Measurements from ENCODE around the gene ISM1.

The ISM1 gene

DNA sequence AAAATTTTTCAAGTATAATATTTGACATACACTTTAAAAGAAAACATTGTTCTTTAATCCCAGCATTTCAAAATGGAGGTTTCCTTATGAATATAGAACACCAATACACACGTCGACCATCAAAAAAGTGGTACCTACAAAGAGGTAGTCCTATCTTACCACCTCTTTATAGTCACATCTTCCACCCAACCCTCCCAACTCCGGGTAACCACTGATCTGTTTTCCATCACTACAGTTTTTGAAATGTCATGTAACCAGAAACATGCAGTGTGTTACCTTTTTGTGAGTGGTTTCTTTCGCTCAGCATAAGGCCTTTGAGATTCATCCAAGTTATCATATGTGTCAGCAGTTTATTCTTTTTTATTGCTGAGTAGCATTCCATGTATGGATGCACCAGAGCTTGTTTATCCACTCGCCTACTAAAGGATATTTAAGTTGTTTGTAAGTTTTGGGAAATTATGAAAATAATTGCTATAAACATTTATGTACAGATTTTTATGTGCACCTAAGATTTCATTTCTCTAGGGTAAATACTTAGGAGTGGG lies 104.8 kb downstream of the ISM1 start:
- Histone ChIP-seq H3K27me3 (replicated peaks in 2 of 5; ENCODE audit: control insufficient read depth in 4 of 5, insufficient read depth in 5 of 5, low read length in 4 of 5) (peaks cover 0 to 11% (median 6%) of the 10 kb centered on the region in 5 experiments), H3K36me3 (ENCODE audit: control insufficient read depth in 4 of 4, insufficient read depth in 4 of 4, low read length in 3 of 4) (no peaks in the 10 kb centered on the region), H3K27ac (ENCODE audit: insufficient read depth in 1 of 2, low read depth in 1 of 2, low read length in 2 of 2, poor library complexity in 1 of 2, severe bottlenecking in 2 of 2) (no peak overlapping the region), H3K4me1 (ENCODE audit: control extremely low read depth in 1 of 4, control insufficient read depth in 4 of 4, insufficient read depth in 4 of 4, low read length in 3 of 4) (peaks cover 0 to 2% (median 0%) of the 10 kb centered on the region in 4 experiments), H3K9me3 (ENCODE audit: control extremely low read depth in 1 of 5, control insufficient read depth in 4 of 5, insufficient read depth in 2 of 5, low read depth in 1 of 5, low read length in 4 of 5) (no peaks in the 10 kb centered on the region), H3K4me3 (ENCODE audit: control insufficient read depth in 1 of 7, extremely low read depth in 1 of 7, insufficient read depth in 4 of 7, low read depth in 2 of 7, low read length in 6 of 7) (no peak overlapping the region)
- no peak for DNase-seq
- no CpG with 5 or more reads among the region's 5 CpGs for WGBS (ENCODE audit: insufficient coverage)
- ChIA-PET POLR2A (no interaction called here), CTCF (no interaction called here)

DNA sequence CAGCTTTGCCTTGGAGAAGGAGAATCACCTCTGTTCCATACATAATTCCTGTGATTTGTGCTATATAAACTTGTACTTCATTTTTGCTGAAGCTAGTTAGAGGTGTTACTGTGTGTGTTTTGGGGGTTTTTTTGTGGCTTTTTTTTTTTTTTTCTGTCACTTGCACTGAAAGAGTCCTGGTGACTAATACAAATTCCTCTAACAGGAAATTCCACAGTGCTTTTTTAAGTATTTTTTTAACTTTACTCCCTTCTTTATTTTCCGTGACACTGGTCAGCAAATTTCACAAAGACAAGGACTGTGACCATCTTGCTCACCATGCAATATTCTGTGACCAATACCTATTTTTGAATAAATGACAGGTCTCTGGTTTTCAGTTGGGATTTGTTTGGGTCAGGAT lies 110.5 kb downstream of the ISM1 start:
- POLR2A ChIA-PET: no interaction called here
- no CpG with 5 or more reads among the region's 1 CpG for WGBS (ENCODE audit: insufficient coverage)

DNA sequence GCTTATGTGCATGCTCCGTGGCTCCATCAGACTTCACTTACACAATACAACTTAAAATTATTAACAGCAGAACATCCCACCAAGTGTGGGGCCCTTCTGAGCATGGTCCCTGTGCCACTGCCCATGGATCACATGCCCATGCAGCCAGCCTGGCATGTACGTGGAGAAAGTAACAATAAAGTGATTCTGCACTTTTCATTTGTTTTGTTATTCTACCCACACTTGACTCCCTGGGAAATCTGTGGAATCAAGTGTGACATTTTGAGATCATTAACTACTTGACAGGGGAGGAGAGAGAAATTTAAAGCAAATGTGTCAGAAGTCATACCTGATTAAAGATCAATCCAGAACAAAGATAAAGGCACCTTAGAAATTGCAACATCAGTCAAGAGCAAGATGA lies 112.0 kb downstream of the ISM1 start:
- CTCF ChIA-PET: no interaction called here
- POLR2A ChIA-PET: no interaction called here
- Histone ChIP-seq H3K36me3 (ENCODE audit: control insufficient read depth in 4 of 4, insufficient read depth in 4 of 4, low read length in 3 of 4) (no peaks in the 10 kb centered on the region), H3K27ac (ENCODE audit: insufficient read depth in 1 of 2, low read depth in 1 of 2, low read length in 2 of 2, poor library complexity in 1 of 2, severe bottlenecking in 2 of 2) (no peak overlapping the region), H3K27me3 (replicated peaks in 2 of 5; ENCODE audit: control insufficient read depth in 4 of 5, insufficient read depth in 5 of 5, low read length in 4 of 5) (peaks cover 0 to 2% (median 0%) of the 10 kb centered on the region in 5 experiments), H3K9me3 (ENCODE audit: control extremely low read depth in 1 of 5, control insufficient read depth in 4 of 5, insufficient read depth in 2 of 5, low read depth in 1 of 5, low read length in 4 of 5) (no peaks in the 10 kb centered on the region), H3K4me3 (ENCODE audit: control insufficient read depth in 1 of 7, extremely low read depth in 1 of 7, insufficient read depth in 4 of 7, low read depth in 2 of 7, low read length in 6 of 7) (no peak overlapping the region), H3K4me1 (ENCODE audit: control extremely low read depth in 1 of 4, control insufficient read depth in 4 of 4, insufficient read depth in 4 of 4, low read length in 3 of 4) (no peaks in the 10 kb centered on the region)
- 91% methylated on average over 1 of the region's 2 CpGs for WGBS (ENCODE audit: insufficient coverage)
- DNase-seq: no peak

More for the DNA sequence above, 110.5 kb downstream of the ISM1 start:
- peaks cover 0 to 2% (median 0%) of the 10 kb centered on the region in 5 experiments for H3K27me3 ChIP-seq (replicated peaks in 2 of 5; ENCODE audit: control insufficient read depth in 4 of 5, insufficient read depth in 5 of 5, low read length in 4 of 5)
- H3K4me1 ChIP-seq (ENCODE audit: control extremely low read depth in 1 of 4, control insufficient read depth in 4 of 4, insufficient read depth in 4 of 4, low read length in 3 of 4): no peaks in the 10 kb centered on the region
- no peak overlapping the region for H3K27ac ChIP-seq (ENCODE audit: insufficient read depth in 1 of 2, low read depth in 1 of 2, low read length in 2 of 2, poor library complexity in 1 of 2, severe bottlenecking in 2 of 2)
- H3K9me3 ChIP-seq (ENCODE audit: control extremely low read depth in 1 of 5, control insufficient read depth in 4 of 5, insufficient read depth in 2 of 5, low read depth in 1 of 5, low read length in 4 of 5): no peaks in the 10 kb centered on the region
- no peak for DNase-seq
- CTCF ChIA-PET: no interaction called here
- no peak overlapping the region for H3K4me3 ChIP-seq (ENCODE audit: control insufficient read depth in 1 of 7, extremely low read depth in 1 of 7, insufficient read depth in 4 of 7, low read depth in 2 of 7, low read length in 6 of 7)
- H3K36me3 ChIP-seq (ENCODE audit: control insufficient read depth in 4 of 4, insufficient read depth in 4 of 4, low read length in 3 of 4): no peaks in the 10 kb centered on the region

DNA sequence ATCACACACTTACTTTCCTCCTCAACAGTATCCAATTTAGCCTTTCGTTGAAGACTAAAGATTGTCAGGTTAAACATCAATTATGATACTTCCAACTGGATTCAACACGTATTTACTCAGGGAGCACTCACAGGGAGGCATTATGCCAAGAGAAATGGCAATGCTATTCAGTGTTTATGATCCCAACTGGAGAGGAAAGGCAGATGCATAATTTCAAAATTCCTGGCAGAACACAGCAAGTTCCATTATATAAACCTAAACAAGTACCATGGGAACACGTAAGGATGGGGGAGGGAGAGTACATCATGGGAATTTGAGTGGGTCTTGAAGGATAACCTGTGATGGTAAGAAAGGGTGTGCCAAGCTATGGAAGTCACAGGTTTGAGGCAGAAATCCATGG lies 112.7 kb downstream of the ISM1 start:
- H3K36me3 ChIP-seq (ENCODE audit: control insufficient read depth in 4 of 4, insufficient read depth in 4 of 4, low read length in 3 of 4): no peaks in the 10 kb centered on the region
- no peak for DNase-seq
- H3K27me3 ChIP-seq (replicated peaks in 2 of 5; ENCODE audit: control insufficient read depth in 4 of 5, insufficient read depth in 5 of 5, low read length in 4 of 5): peaks cover 0 to 2% (median 0%) of the 10 kb centered on the region in 5 experiments
- 100% methylated on average over 1 of the region's 3 CpGs for WGBS (ENCODE audit: insufficient coverage)
- CTCF ChIA-PET: no interaction called here
- H3K4me1 ChIP-seq (ENCODE audit: control extremely low read depth in 1 of 4, control insufficient read depth in 4 of 4, insufficient read depth in 4 of 4, low read length in 3 of 4): no peaks in the 10 kb centered on the region
- H3K27ac ChIP-seq (ENCODE audit: insufficient read depth in 1 of 2, low read depth in 1 of 2, low read length in 2 of 2, poor library complexity in 1 of 2, severe bottlenecking in 2 of 2): no peak overlapping the region
- H3K9me3 ChIP-seq (ENCODE audit: control extremely low read depth in 1 of 5, control insufficient read depth in 4 of 5, insufficient read depth in 2 of 5, low read depth in 1 of 5, low read length in 4 of 5): no peaks in the 10 kb centered on the region
- POLR2A ChIA-PET: no interaction called here
- H3K4me3 ChIP-seq (ENCODE audit: control insufficient read depth in 1 of 7, extremely low read depth in 1 of 7, insufficient read depth in 4 of 7, low read depth in 2 of 7, low read length in 6 of 7): no peak overlapping the region

DNA sequence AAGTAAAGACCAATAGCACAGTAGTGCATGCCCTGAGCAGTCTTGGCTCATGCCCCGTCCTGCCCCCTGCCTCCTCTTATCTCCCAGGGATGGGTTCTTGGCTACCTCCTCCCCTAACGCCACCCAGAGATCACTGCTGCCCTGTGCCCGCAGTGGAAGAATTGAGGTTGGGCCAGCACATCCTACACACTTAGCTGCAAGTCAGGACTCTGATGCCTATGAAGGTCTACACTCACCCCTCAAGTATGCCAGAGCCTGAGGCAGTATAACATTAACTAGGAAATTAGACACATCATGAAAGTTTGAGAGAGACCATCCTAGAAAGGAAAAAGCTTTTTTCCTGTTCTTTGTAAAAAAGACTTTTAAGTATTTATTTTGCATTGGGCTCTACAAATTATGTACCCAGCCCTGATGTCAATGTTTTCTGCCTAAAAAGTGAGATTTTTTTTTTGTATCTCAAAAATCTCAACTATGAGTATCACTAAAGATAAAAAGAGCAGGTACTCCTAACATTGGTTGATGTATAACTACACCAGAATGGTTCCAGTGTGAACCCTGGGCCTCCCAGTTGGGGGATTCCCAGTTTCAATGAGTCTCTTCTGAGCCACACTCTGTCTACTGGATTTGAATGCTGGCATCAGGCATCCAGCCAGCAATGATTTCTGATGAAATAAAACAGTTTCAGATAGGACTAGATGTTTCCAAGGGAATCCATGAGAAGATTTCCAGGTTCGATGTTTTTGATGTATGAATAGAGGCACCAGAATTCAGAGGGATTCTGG lies 115.4 kb downstream of the ISM1 start:
- Histone ChIP-seq H3K36me3 (ENCODE audit: control insufficient read depth in 4 of 4, insufficient read depth in 4 of 4, low read length in 3 of 4) (no peaks in the 10 kb centered on the region), H3K4me1 (ENCODE audit: control extremely low read depth in 1 of 4, control insufficient read depth in 4 of 4, insufficient read depth in 4 of 4, low read length in 3 of 4) (no peaks in the 10 kb centered on the region), H3K9me3 (ENCODE audit: control extremely low read depth in 1 of 5, control insufficient read depth in 4 of 5, insufficient read depth in 2 of 5, low read depth in 1 of 5, low read length in 4 of 5) (no peaks in the 10 kb centered on the region), H3K4me3 (ENCODE audit: control insufficient read depth in 1 of 7, extremely low read depth in 1 of 7, insufficient read depth in 4 of 7, low read depth in 2 of 7, low read length in 6 of 7) (no peak overlapping the region), H3K27ac (ENCODE audit: insufficient read depth in 1 of 2, low read depth in 1 of 2, low read length in 2 of 2, poor library complexity in 1 of 2, severe bottlenecking in 2 of 2) (no peak overlapping the region), H3K27me3 (replicated peaks in 2 of 5; ENCODE audit: control insufficient read depth in 4 of 5, insufficient read depth in 5 of 5, low read length in 4 of 5) (no peaks in the 10 kb centered on the region)
- no peak for DNase-seq
- WGBS (ENCODE audit: insufficient coverage): 95% methylated on average over 4 of the region's 4 CpGs
- ChIA-PET POLR2A (no interaction called here), CTCF (no interaction called here)

DNA sequence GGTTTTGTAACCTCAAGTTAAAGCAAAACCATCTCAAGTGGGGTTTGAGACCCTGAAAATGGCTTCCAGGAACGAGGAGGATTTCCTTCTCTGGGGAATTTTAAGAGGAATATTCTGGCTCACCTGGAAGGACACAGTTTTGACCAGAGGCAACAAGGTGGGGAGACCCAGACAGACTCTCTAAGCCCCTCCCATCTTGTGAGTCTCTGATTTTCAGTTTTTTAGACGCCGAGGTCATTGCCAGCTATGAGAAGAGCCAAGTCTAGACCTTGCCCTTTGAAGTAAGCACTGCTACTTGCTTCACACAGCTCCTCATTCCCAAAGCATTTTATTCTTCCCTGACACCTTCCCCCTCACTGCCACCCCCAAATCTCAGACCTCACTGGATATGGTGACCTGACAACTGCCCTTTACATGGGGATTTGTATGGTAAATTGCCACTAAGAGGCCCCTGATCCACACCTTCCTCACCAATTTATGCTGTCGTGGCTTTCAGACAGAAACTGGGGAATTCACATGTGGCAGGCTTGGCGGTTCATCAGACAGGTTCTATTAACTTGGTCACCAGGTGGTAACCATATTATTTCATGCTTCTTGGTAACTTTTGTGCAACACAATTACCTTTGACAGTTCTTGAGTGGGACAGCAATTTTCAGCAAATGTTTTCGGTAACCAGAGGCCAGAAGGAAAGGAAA lies 116.2 kb downstream of the ISM1 start:
- Histone ChIP-seq H3K4me3 (ENCODE audit: control insufficient read depth in 1 of 7, extremely low read depth in 1 of 7, insufficient read depth in 4 of 7, low read depth in 2 of 7, low read length in 6 of 7) (no peak overlapping the region), H3K27ac (ENCODE audit: insufficient read depth in 1 of 2, low read depth in 1 of 2, low read length in 2 of 2, poor library complexity in 1 of 2, severe bottlenecking in 2 of 2) (no peak overlapping the region), H3K27me3 (replicated peaks in 2 of 5; ENCODE audit: control insufficient read depth in 4 of 5, insufficient read depth in 5 of 5, low read length in 4 of 5) (peaks cover 0 to 1% (median 0%) of the 10 kb centered on the region in 5 experiments), H3K9me3 (ENCODE audit: control extremely low read depth in 1 of 5, control insufficient read depth in 4 of 5, insufficient read depth in 2 of 5, low read depth in 1 of 5, low read length in 4 of 5) (no peaks in the 10 kb centered on the region), H3K4me1 (ENCODE audit: control extremely low read depth in 1 of 4, control insufficient read depth in 4 of 4, insufficient read depth in 4 of 4, low read length in 3 of 4) (no peaks in the 10 kb centered on the region), H3K36me3 (ENCODE audit: control insufficient read depth in 4 of 4, insufficient read depth in 4 of 4, low read length in 3 of 4) (no peaks in the 10 kb centered on the region)
- DNase-seq: no peak
- POLR2A ChIA-PET: no interaction called here
- 88% methylated on average over 6 of the region's 6 CpGs for WGBS (ENCODE audit: insufficient coverage)
- CTCF ChIA-PET: no interaction called here

DNA sequence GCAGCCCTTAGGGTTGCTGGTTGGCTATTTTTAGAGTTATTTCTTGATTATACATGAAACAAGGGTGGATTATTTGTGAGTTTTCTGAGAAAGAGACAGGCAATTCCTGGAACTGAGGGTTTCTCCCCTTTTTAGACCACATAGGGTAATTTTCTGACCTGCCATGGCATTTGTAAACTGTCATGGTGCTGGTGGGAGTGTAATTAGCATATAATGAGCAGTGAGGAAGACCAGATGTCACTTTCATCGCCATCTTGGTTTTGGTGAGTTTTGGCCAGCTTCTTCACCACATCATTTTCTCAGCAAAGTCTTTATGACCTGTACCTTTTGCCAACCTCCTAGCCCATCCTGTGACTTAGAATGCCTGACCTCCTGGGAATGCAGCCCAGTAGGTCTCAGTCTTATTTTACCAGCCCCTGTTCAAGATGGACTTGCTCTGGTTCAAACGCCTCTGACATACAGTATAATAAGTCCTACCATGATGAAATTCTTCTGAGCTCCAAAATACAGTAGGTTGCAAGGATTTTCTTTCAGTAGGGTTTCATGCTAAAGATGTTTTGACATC lies 117.1 kb downstream of the ISM1 start:
- H3K27ac ChIP-seq (ENCODE audit: insufficient read depth in 1 of 2, low read depth in 1 of 2, low read length in 2 of 2, poor library complexity in 1 of 2, severe bottlenecking in 2 of 2): no peak overlapping the region
- no peak overlapping the region for H3K4me3 ChIP-seq (ENCODE audit: control insufficient read depth in 1 of 7, extremely low read depth in 1 of 7, insufficient read depth in 4 of 7, low read depth in 2 of 7, low read length in 6 of 7)
- H3K36me3 ChIP-seq (ENCODE audit: control insufficient read depth in 4 of 4, insufficient read depth in 4 of 4, low read length in 3 of 4): no peaks in the 10 kb centered on the region
- no peaks in the 10 kb centered on the region for H3K9me3 ChIP-seq (ENCODE audit: control extremely low read depth in 1 of 5, control insufficient read depth in 4 of 5, insufficient read depth in 2 of 5, low read depth in 1 of 5, low read length in 4 of 5)
- H3K4me1 ChIP-seq (ENCODE audit: control extremely low read depth in 1 of 4, control insufficient read depth in 4 of 4, insufficient read depth in 4 of 4, low read length in 3 of 4): no peaks in the 10 kb centered on the region
- WGBS (ENCODE audit: insufficient coverage): 100% methylated on average over 1 of the region's 2 CpGs
- no peak for DNase-seq
- H3K27me3 ChIP-seq (replicated peaks in 2 of 5; ENCODE audit: control insufficient read depth in 4 of 5, insufficient read depth in 5 of 5, low read length in 4 of 5): peaks cover 0 to 1% (median 0%) of the 10 kb centered on the region in 5 experiments
- ChIA-PET POLR2A (interaction anchor here (0.6 kb wide), 1 partner anchor 63 kb away, joined by 3 read pairs; no protein-coding TSS in a partner anchor), CTCF (no interaction called here)
